ENCODE results near the gene LAMA4.

DNA sequence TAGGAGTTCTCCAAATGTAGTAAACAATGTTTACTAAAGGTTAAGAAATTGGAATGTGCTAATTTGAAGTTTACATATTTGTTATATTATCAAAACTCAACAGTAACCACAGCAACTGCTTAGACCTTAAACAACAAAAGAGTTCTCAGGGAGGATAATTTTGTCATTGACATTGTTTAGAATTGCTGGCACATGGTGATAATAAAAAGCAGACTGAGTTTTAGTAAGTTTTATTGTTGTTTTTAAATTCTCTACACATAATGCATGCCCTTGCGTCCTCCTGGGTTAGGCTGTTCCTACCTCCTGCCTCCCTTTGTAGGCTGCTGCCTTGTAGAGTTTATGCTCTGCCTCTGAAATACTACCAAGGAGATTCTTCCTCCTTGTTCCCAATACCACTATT is 28.7 kb downstream of the LAMA4 start:
- TF ChIP-seq RAD21 (IDR thresholded peaks at IDR 0.05; ENCODE audit: low read depth) (no peak), EP300 (IDR thresholded peaks at IDR 0.05; ENCODE audit: borderline replicate concordance) (no peak), TCF12 (IDR thresholded peaks at IDR 0.05; ENCODE audit: low read depth) (no peak), TAF1 (IDR thresholded peaks at IDR 0.05; ENCODE audit: low read depth) (no peak), FOXM1 (IDR thresholded peaks at IDR 0.05; ENCODE audit: borderline replicate concordance, low read depth) (no peak), CEBPB (IDR thresholded peaks at IDR 0.05) (no peak)
- TF ChIP-seq, protein P1, sequence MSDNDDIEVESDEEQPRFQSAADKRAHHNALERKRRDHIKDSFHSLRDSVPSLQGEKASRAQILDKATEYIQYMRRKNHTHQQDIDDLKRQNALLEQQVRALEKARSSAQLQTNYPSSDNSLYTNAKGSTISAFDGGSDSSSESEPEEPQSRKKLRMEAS (IDR thresholded peaks at IDR 0.05): no peak
